RCC 7860 (cell line): Measurements from ENCODE around the gene TOPBP1.
A peak's percentile ranks its signal among the peaks of the same experiment; 100 is the strongest.

Experiments
- DNase-seq: peaks from one replicate; pipeline ENCODE4 v3.0.0-alpha.2; 2015; ENCODE audit warnings: low spot score
- FAIRE-seq: peaks from 2 replicates; lab custom pipeline; 2012; peaks lifted over from hg19 to GRCh38; lab: Jason Lieb, UNC

Gene TOPBP1

GRCh38 chr3:133611534-133611933 lies 50.2 kb downstream of the TOPBP1 start:
- DNase-seq: no peak
- no peak for FAIRE-seq

GRCh38 chr3:133610031-133610430 lies 51.7 kb downstream of the TOPBP1 start:
- FAIRE-seq (no peak), DNase-seq (no peak)

GRCh38 chr3:133608388-133608787 lies 53.4 kb downstream of the TOPBP1 start:
- FAIRE-seq: no peak
- no peak for DNase-seq

GRCh38 chr3:133607816-133608215 lies 53.9 kb downstream of the TOPBP1 start:
- no peak for FAIRE-seq

GRCh38 chr3:133606902-133607301 lies 54.8 kb downstream of the TOPBP1 start:
- FAIRE-seq (no peak), DNase-seq (no peak)

More at GRCh38 chr3:133607816-133608215, 53.9 kb downstream of the TOPBP1 start:
- no peak for DNase-seq

- DNase-seq: no peak
- no peak for FAIRE-seq
Measured at GRCh38 chr3:133606342-133606741, 55.4 kb downstream of the TOPBP1 start.

- FAIRE-seq (no peak), DNase-seq (no peak)
Measured at GRCh38 chr3:133600572-133601081, 61.1 kb downstream of the TOPBP1 start.

- FAIRE-seq (no peak), DNase-seq (no peak)
Measured at GRCh38 chr3:133599280-133599679, 62.5 kb downstream of the TOPBP1 start.

GRCh38 chr3:133598405-133598804 lies 63.3 kb downstream of the TOPBP1 start:
- FAIRE-seq (no peak), DNase-seq (no peak)

GRCh38 chr3:133595341-133595740 lies 66.4 kb downstream of the TOPBP1 start:
- FAIRE-seq (peak; percentile 72), DNase-seq (peak; percentile 65)

- FAIRE-seq (no peak), DNase-seq (no peak)
Measured at GRCh38 chr3:133593243-133593642, 68.5 kb downstream of the TOPBP1 start.

GRCh38 chr3:133592843-133593242 lies 68.9 kb downstream of the TOPBP1 start:
- DNase-seq (no peak), FAIRE-seq (no peak)

GRCh38 chr3:133591271-133591742 lies 70.4 kb downstream of the TOPBP1 start:
- DNase-seq (peak; percentile 80), FAIRE-seq (peak; percentile 86)

GRCh38 chr3:133589503-133589902 lies 72.2 kb downstream of the TOPBP1 start:
- FAIRE-seq (no peak), DNase-seq (no peak)

- FAIRE-seq (no peak), DNase-seq (no peak)
Measured at GRCh38 chr3:133588784-133589465, 72.8 kb downstream of the TOPBP1 start.

- FAIRE-seq (no peak), DNase-seq (no peak)
Measured at GRCh38 chr3:133588035-133588434, 73.7 kb downstream of the TOPBP1 start.

- FAIRE-seq: no peak
Measured at GRCh38 chr3:133583396-133583795, 78.3 kb downstream of the TOPBP1 start.

GRCh38 chr3:133578548-133579191 lies 83.1 kb downstream of the TOPBP1 start:
- FAIRE-seq (peak; percentile 46), DNase-seq (peak; percentile 68)

More at GRCh38 chr3:133583396-133583795, 78.3 kb downstream of the TOPBP1 start:
- no peak for DNase-seq

GRCh38 chr3:133576169-133576568 lies 85.6 kb downstream of the TOPBP1 start:
- FAIRE-seq (no peak), DNase-seq (no peak)

- DNase-seq (no peak), FAIRE-seq (no peak)
Measured at GRCh38 chr3:133575086-133575485, 86.7 kb downstream of the TOPBP1 start.

- no peak for FAIRE-seq
Measured at GRCh38 chr3:133574260-133574881, 87.4 kb downstream of the TOPBP1 start.

More at GRCh38 chr3:133574260-133574881, 87.4 kb downstream of the TOPBP1 start:
- DNase-seq: peak; percentile 59
